Breast epithelium (tissue), 4 donors: ENCODE measurements around the gene TPRG1L. TPM values are rescaled to one million over a fixed set of nuclear protein-coding genes. Genes with fewer than 3 reads are reported as not detected.

ENCODE experiments used
- DNase-seq, 2 donors: peaks; one replicate each; pipeline ENCODE4 v3.0.0-alpha.2; 2019; ENCODE audit warnings: low spot score in 2 of 2
- H3K27ac ChIP-seq, 2 donors: fragments of 200-600 bp; sonication (generic) in 1 of 2; one replicate each; pipeline ENCODE4 v1.5.1; 2016 to 2019; ENCODE audit warnings: mild to moderate bottlenecking in 1 of 2
- H3K27me3 ChIP-seq, 2 donors: fragments of 200-600 bp; sonication (generic) in 1 of 2; one replicate each; pipeline versions ENCODE4 v1.5.1 to v1.6.0; 2017 to 2019; ENCODE audit warnings: control low read depth in 1 of 2, mild to moderate bottlenecking in 1 of 2
- H3K36me3 ChIP-seq: fragments of 200-600 bp; one replicate; pipeline ENCODE4 v1.5.1; 2019
- H3K4me1 ChIP-seq, 2 donors: fragments of 200-600 bp; sonication (generic); one replicate each; pipeline ENCODE4 v1.5.1; 2016 to 2019; ENCODE audit warnings: control low read depth in 1 of 2
- H3K4me3 ChIP-seq, 3 donors: fragments of 200-600 bp; sonication (generic); 1 replicate in 2 of 3; 2 replicates in 1 of 3; pipeline ENCODE4 v1.5.1; 2016 to 2019; ENCODE audit warnings: mild to moderate bottlenecking in 3 of 3, moderate library complexity in 2 of 3
- H3K9me3 ChIP-seq, 2 donors: fragments of 200-600 bp; sonication (generic) in 1 of 2; one replicate each; pipeline ENCODE4 v1.5.1; 2016 to 2019; ENCODE audit warnings: control low read depth in 1 of 2
- POLR2A ChIP-seq: fragments of 450-650 bp; IDR thresholded peaks from one replicate; pipeline ENCODE4 v1.6.1; 2016; ENCODE audit warnings: antibody characterized with exemption, mild to moderate bottlenecking, moderate library complexity
- POLR2AphosphoS5 ChIP-seq, 3 donors: sonication (generic); formaldehyde crosslinking; IDR thresholded peaks; one replicate each; pipeline ENCODE4 v1.6.1; 2017; ENCODE audit warnings: antibody characterized with exemption in 3 of 3
- intact Hi-C: fragments of 100-400 bp; cut with DNase I; formaldehyde crosslinking; loops from one replicate; pipeline ENCODE4 v1.15.1; 2023; ENCODE audit warnings: low total_unique reads
- total RNA-seq, 3 donors: library from RNA; depleted of rRNA; stranded (reverse); fragments of >200 nt; gene quantifications; one replicate each; pipeline ENCODE4 v1.1.0, GENCODE V29; 2016
- TF ChIP-seq, protein P1 (sequence below), 3 donors: fragments of 450-650 bp; IDR thresholded peaks; one replicate each; pipeline ENCODE4 v1.5.1; 2016 to 2017; ENCODE audit warnings: antibody characterized with exemption in 3 of 3, mild to moderate bottlenecking in 3 of 3, moderate library complexity in 3 of 3

TPRG1L gene
- total RNA-seq, 3 donors from 2014 or later, result 32.4 to 56.8 (median 34.5) TPM

DNA sequence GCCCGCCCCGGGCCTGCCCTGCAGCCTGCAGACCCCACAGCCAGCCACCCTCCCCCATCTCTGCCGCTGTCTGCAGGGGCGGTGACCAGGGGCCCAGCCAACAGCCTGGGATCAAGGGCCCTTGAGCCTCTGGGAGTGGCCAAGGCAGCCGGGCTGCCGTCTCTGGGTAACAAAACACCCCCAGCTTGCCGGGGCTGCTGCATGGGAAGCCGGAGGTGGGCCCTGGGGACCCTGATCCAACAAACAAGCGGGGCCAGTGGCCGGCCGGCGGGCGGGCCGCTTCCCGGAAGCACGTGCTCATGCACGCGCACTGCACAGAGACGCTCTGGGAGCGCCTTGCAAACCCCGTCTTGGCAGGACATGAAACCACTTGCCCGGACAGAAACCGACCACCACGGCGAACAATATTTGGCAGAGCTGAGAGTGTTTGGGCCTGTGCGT is 26.7 kb upstream of the TPRG1L start:
- Histone ChIP-seq H3K36me3 (no peaks in the 10 kb centered on the region), H3K4me1 (peaks cover 5 to 13% of the 10 kb centered on the region in 2 donors), H3K4me3 (peak overlapping the region in 2 of 3 donors; percentile 21 to 50), H3K9me3 (no peaks in the 10 kb centered on the region), H3K27me3 (peaks cover 0 to 4% of the 10 kb centered on the region in 2 donors), H3K27ac (no peak overlapping the region)
- TF ChIP-seq POLR2A (no peak), POLR2AphosphoS5 (IDR thresholded peaks at IDR 0.05) (no peak)
- TF ChIP-seq, protein P1, sequence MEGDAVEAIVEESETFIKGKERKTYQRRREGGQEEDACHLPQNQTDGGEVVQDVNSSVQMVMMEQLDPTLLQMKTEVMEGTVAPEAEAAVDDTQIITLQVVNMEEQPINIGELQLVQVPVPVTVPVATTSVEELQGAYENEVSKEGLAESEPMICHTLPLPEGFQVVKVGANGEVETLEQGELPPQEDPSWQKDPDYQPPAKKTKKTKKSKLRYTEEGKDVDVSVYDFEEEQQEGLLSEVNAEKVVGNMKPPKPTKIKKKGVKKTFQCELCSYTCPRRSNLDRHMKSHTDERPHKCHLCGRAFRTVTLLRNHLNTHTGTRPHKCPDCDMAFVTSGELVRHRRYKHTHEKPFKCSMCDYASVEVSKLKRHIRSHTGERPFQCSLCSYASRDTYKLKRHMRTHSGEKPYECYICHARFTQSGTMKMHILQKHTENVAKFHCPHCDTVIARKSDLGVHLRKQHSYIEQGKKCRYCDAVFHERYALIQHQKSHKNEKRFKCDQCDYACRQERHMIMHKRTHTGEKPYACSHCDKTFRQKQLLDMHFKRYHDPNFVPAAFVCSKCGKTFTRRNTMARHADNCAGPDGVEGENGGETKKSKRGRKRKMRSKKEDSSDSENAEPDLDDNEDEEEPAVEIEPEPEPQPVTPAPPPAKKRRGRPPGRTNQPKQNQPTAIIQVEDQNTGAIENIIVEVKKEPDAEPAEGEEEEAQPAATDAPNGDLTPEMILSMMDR (IDR thresholded peaks at IDR 0.05), result no peak
- intact Hi-C loops, result no loop called here
- no peak for DNase-seq

DNA sequence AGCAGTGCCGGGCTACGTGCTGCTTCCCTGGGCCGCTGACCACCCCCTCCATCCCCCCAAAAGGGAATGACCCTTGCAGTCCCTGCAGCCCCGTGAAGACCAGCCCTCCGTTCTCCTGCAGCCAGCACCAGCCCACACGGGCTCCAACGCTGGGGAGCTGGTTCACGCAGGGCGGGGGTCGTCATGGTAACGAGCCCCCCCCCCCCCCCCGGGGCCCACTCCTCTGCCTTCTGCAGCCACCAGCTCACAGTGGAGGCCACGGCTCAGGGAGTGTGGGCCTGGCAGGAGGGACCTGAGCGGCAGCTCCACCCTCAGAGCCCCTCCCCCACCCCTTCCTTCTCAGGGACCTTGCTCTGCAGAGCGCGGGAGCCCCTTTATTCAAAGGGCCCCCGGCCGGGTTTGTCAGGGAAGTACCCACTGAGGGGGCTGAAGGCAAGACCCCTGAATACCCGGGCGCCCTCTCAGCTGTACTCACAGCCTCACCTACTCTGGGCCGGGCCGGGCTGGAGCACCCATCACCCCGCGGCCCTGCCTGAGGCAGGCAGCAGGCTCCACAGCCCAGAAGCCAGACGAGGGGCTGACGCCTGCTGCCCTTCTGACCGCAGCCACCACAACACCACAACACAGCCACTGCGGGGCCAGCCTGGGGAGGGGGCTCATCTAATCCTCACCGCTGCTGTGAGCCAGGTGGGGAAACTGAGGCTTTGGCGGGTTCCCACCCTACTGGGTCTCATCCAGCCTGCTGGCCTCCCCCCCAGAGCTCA is 26.1 kb upstream of the TPRG1L start:
- H3K9me3 ChIP-seq, result no peaks in the 10 kb centered on the region
- H3K27me3 ChIP-seq, result peaks cover 0 to 4% of the 10 kb centered on the region in 2 donors
- H3K4me3 ChIP-seq, result peak overlapping the region in 2 of 3 donors; percentile 21 to 50
- peaks cover 5 to 13% of the 10 kb centered on the region in 2 donors for H3K4me1 ChIP-seq
- H3K27ac ChIP-seq, result no peak overlapping the region
- DNase-seq, result no peak
- TF ChIP-seq POLR2A (no peak), POLR2AphosphoS5 (IDR thresholded peaks at IDR 0.05) (no peak)
- TF ChIP-seq, protein P1 (IDR thresholded peaks at IDR 0.05), result no peak
- intact Hi-C loops, result no loop called here
- H3K36me3 ChIP-seq, result no peaks in the 10 kb centered on the region

DNA sequence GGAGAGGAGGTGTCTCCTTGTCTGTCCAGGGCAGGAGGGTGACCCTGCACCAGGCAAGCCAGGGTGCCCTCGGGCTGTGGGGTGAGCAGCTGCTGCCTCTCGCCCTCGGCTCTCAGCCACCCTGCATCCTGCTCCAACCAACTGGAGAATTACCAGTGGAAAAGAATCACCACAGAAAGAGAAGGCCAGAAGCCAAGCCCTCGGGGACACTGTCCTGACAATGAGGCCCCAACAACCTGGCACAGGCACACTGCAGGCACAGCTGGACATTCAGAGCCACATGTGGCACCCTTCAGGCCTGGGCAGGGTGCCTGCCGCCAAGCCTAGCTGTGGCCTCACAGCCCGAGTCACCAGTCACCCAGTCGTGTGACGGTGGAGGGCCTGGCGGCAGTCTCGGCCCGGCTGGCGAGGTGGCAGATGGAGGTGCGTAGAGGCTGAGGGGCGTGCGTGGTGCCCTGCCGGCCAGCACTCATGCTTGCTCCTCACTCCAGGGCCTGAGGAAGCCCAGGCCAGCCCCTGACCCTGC is 25.5 kb upstream of the TPRG1L start:
- H3K36me3 ChIP-seq, result no peaks in the 10 kb centered on the region
- no peak overlapping the region for H3K27ac ChIP-seq
- no peaks in the 10 kb centered on the region for H3K9me3 ChIP-seq
- no peak for TF ChIP-seq POLR2AphosphoS5 (IDR thresholded peaks at IDR 0.05)
- TF ChIP-seq, protein P1 (IDR thresholded peaks at IDR 0.05), result no peak
- TF ChIP-seq POLR2A, result no peak
- peaks cover 0 to 4% of the 10 kb centered on the region in 2 donors for H3K27me3 ChIP-seq
- H3K4me3 ChIP-seq, result no peak overlapping the region
- peaks cover 5 to 13% of the 10 kb centered on the region in 2 donors for H3K4me1 ChIP-seq
- intact Hi-C loops, result no loop called here
- no peak for DNase-seq

DNA sequence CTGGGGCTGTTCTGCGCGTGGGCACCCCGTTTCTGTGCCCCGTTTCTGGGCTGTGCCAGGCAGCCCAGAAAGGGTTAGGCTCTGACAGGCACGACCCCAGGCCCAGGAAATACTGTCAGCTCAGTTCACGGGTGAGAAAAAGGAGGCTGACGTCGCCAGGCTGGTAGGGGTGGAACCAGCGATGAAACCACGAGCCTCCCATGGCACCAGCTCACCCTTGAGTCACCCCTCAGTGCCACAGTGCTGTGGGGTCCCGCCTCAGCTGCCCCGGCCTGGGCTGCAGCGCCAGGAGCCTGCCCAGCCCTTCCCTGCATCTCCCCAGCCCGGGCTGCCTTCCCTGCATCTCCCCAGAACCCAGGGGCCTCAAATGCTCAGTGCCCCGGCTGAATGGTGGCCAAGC is 25.0 kb upstream of the TPRG1L start:
- H3K4me3 ChIP-seq, result no peak overlapping the region
- intact Hi-C loops, result no loop called here
- peaks cover 5 to 13% of the 10 kb centered on the region in 2 donors for H3K4me1 ChIP-seq
- TF ChIP-seq POLR2A (no peak), POLR2AphosphoS5 (IDR thresholded peaks at IDR 0.05) (no peak)
- TF ChIP-seq, protein P1 (IDR thresholded peaks at IDR 0.05), result no peak
- H3K27me3 ChIP-seq, result peaks cover 0 to 4% of the 10 kb centered on the region in 2 donors
- no peaks in the 10 kb centered on the region for H3K9me3 ChIP-seq
- no peaks in the 10 kb centered on the region for H3K36me3 ChIP-seq
- H3K27ac ChIP-seq, result no peak overlapping the region
- DNase-seq, result no peak

DNA sequence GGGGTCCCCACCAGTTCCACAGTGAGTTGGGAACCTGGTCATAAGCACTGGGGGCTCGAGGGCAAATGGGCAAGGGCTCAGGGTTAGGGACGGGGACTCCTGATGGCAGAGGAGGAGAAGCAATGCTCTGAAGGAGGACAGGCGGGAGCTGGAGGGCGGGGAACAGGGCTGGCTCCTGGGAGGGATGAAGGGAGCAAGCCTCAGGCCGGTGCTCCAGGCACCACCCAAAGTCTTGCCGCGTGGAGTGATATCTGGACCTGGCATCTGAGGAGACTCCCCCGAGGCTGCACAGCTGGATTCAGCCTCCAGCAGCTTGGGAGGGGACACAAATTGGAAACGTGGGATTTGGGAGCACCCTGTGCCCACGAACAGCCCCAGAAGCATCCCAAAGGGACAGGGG is 24.5 kb upstream of the TPRG1L start:
- Histone ChIP-seq H3K36me3 (no peaks in the 10 kb centered on the region), H3K9me3 (no peaks in the 10 kb centered on the region), H3K27me3 (peaks cover 0 to 4% of the 10 kb centered on the region in 2 donors), H3K27ac (no peak overlapping the region), H3K4me3 (no peak overlapping the region), H3K4me1 (peaks cover 5 to 13% of the 10 kb centered on the region in 2 donors)
- intact Hi-C loops, result no loop called here
- no peak for DNase-seq
- TF ChIP-seq, protein P1 (IDR thresholded peaks at IDR 0.05), result no peak
- TF ChIP-seq POLR2A, result no peak
- no peak for TF ChIP-seq POLR2AphosphoS5 (IDR thresholded peaks at IDR 0.05)
